Measurements from ENCODE around the gene TECRL. TPM values are rescaled to one million over a fixed set of nuclear protein-coding genes. Genes with fewer than 3 reads are reported as not detected.
A peak's percentile ranks its signal among the peaks of the same experiment; 100 is the strongest.

Gene TECRL
- total RNA-seq, 2 donors from 2014 or later = 203 to 712 TPM

DNA sequence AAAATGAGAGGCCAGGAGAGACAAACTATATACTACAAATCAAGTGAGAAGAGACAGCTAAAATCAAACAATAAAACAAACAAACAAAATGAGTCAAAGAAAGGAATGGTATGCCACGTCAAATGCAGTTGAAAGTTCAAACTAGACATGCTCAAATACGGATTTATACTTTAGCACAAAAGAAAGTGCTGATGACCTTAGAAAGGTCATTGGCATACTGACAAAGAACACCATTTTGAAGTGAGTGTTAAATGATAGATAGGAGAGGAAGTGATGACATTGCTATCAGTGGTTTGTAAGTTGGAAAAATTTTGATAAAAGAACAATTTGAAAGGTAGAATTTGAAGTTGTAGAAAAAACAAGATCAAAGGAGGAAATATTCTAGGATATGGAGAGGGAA is 55.3 kb downstream of the TECRL start:
- Histone ChIP-seq H3K4me3 (no peak overlapping the region), H3K27ac (peak overlapping the region; percentile 40 to 76), H3K9me3 (no peaks in the 10 kb centered on the region), H3K27me3 (no peaks in the 10 kb centered on the region), H3K4me1 (no peaks in the 10 kb centered on the region), H3K36me3 (no peaks in the 10 kb centered on the region)
- TF ChIP-seq, protein P1, sequence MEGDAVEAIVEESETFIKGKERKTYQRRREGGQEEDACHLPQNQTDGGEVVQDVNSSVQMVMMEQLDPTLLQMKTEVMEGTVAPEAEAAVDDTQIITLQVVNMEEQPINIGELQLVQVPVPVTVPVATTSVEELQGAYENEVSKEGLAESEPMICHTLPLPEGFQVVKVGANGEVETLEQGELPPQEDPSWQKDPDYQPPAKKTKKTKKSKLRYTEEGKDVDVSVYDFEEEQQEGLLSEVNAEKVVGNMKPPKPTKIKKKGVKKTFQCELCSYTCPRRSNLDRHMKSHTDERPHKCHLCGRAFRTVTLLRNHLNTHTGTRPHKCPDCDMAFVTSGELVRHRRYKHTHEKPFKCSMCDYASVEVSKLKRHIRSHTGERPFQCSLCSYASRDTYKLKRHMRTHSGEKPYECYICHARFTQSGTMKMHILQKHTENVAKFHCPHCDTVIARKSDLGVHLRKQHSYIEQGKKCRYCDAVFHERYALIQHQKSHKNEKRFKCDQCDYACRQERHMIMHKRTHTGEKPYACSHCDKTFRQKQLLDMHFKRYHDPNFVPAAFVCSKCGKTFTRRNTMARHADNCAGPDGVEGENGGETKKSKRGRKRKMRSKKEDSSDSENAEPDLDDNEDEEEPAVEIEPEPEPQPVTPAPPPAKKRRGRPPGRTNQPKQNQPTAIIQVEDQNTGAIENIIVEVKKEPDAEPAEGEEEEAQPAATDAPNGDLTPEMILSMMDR (IDR thresholded peaks at IDR 0.05) = no peak
- no peak for DNase-seq (ENCODE audit: low spot score)

DNA sequence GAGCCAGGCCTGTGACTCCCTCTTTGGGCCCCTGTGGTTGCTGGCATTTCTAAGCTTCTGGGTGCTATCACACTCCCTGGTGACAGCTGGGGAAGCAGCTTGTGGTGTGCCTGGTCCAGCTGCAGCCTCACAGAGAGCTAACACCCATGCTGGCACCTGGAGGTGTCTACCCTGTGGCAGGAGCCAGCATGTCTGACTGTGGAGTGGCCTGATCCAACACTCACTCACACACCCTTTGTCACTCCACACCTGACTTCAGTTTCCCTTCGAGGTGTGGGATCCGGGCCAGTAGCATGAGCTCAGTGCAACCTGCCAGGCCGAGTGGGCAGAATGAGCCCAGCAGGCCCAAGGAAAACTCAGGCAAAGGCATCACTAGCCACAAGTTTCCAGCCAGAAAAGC is 67.5 kb downstream of the TECRL start:
- Histone ChIP-seq H3K27ac (peak overlapping the region; percentile 43 to 81), H3K27me3 (no peaks in the 10 kb centered on the region), H3K9me3 (no peaks in the 10 kb centered on the region), H3K4me3 (no peak overlapping the region), H3K36me3 (no peaks in the 10 kb centered on the region), H3K4me1 (peaks cover 0 to 16% of the 10 kb centered on the region in 2 donors)
- DNase-seq (ENCODE audit: low spot score) = peak; percentile 62
- TF ChIP-seq, protein P1 (IDR thresholded peaks at IDR 0.05) = no peak

DNA sequence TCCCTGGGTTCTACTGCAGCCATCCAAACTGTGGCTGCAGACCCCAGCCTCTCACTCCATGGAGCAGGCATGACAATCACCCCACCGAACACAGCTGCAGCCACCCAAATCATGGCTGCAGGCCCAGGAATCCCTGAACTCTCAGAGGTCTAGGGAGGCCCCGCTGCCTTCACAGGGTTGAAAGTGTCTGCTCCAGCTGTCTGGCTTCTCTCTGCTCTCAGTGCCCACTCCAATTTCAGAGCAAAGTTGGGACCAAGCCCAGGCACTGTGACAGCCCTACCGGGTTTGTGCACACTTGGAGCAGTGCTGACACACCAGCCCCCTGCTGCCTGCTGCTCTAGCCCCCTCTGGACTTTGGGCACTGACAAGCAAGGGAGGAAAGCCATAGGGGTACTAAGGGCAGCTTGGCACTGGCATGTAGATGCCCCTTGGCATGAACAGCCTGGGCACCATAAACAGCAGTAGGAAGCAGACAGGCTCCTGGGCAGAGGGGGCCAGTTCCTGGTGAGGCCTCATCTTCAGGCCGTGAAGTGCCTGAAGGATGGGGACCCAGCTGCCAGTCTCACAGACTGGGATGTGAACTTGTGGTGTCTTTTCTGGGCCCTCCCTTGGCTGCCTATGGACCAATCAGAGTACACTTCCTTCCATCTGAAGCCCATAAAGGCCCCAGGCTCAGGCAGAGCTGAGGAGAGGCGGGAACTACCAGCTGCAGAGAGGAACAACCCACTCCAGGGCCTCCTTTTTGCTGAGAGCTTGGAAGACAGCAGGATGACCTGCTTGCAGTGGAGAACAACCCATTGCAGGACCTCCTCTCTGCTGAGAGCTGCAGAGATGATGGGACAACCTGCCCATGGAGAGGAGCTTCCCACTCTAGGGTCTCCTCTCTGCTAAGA is 68.8 kb downstream of the TECRL start:
- Histone ChIP-seq H3K4me3 (no peak overlapping the region), H3K27me3 (no peaks in the 10 kb centered on the region), H3K36me3 (no peaks in the 10 kb centered on the region), H3K9me3 (no peaks in the 10 kb centered on the region), H3K4me1 (peaks cover 0 to 16% of the 10 kb centered on the region in 2 donors), H3K27ac (peak overlapping the region; percentile 57 to 71)
- DNase-seq (ENCODE audit: low spot score) = no peak
- TF ChIP-seq, protein P1 (IDR thresholded peaks at IDR 0.05) = no peak

DNA sequence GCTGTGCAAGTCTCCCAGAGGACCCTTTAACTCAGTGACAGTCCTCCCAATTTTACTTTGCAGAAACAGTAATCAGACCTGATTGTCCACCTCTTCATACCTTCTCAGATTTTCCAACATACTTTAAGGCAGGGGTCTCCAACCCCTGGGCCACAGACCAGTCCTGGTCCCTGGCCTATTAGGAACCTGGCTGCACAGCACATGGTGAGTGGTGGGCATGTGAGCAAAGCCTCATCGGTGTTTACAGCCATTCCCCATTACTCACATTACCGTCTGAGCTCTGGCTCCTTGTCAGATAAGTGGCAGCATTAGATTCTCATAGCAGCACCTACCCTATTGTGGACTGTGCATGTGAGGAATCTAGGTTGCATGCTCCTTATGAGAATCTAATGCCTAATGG is 74.3 kb downstream of the TECRL start:
- TF ChIP-seq, protein P1 (IDR thresholded peaks at IDR 0.05) = no peak

DNA sequence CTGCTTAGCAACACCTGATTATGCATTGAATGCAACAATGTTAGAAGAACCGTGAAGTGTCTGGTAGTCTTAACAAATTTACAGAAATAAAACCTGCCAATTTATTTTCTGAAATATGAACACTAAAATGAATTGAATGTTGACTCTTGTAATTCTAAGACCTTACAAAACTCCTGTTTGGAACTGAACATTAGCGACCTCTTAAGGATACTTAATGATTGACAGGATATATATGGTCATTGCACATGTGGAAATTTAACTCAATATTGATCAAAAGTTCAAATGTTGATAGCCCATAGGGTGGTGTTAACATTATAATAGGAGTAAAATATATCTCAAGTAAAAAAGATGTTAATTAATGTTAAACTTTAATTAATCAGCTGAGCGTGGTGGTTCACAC is 79.1 kb downstream of the TECRL start:
- TF ChIP-seq, protein P1 (IDR thresholded peaks at IDR 0.05) = no peak
- no peak overlapping the region for H3K27ac ChIP-seq
- no peaks in the 10 kb centered on the region for H3K27me3 ChIP-seq
- no peaks in the 10 kb centered on the region for H3K36me3 ChIP-seq
- no peaks in the 10 kb centered on the region for H3K4me1 ChIP-seq
- H3K4me3 ChIP-seq = no peak overlapping the region
- no peak for DNase-seq (ENCODE audit: low spot score)
- no peaks in the 10 kb centered on the region for H3K9me3 ChIP-seq

More for the DNA sequence above, 74.3 kb downstream of the TECRL start:
- Histone ChIP-seq H3K9me3 (no peaks in the 10 kb centered on the region), H3K27ac (no peak overlapping the region), H3K4me1 (peaks cover 0 to 3% of the 10 kb centered on the region in 2 donors), H3K36me3 (no peaks in the 10 kb centered on the region), H3K27me3 (no peaks in the 10 kb centered on the region), H3K4me3 (no peak overlapping the region)
- DNase-seq (ENCODE audit: low spot score) = no peak

Data from right atrium auricular region (tissue), 2 donors.